Activated naive CD4-positive, alpha-beta T cell treated with anti-CD3 and anti-CD28 coated beads for 36 hours (primary cell): Measurements from ENCODE around the gene RACK1. TPM values are rescaled to one million over a fixed set of nuclear protein-coding genes. Genes with fewer than 3 reads are reported as not detected.
"Not testable (repeated sequence)": the region's sequence is repeated elsewhere in the genome, so short reads cannot be mapped to it uniquely, and the experiment has no call there.

Experiments
- CTCF ChIA-PET: fragments of 350-600 bp; sonication (Branson Sonifier 250); formaldehyde crosslinking; loops from one replicate; lab custom pipeline; 2021; ENCODE audit warnings: antibody characterized with exemption; lab: Charles Lee
- DNase-seq: peaks from one replicate; pipeline ENCODE4 v3.0.0-alpha.2; 2020
- H3K27ac Mint-ChIP-seq: one replicate; pipeline ENCODE4 v1.8.0; 2021; ENCODE audit warnings: mild to moderate bottlenecking, mixed read lengths
- H3K27me3 Mint-ChIP-seq: one replicate; pipeline ENCODE4 v1.8.0; 2021; ENCODE audit warnings: low read depth, mixed read lengths
- H3K36me3 Mint-ChIP-seq: one replicate; pipeline ENCODE4 v1.8.0; 2021; ENCODE audit warnings: low read depth, mixed read lengths
- H3K4me1 Mint-ChIP-seq: one replicate; pipeline ENCODE4 v1.8.0; 2021; ENCODE audit warnings: low read depth, mixed read lengths
- H3K4me3 Mint-ChIP-seq: one replicate; pipeline ENCODE4 v1.8.0; 2021; ENCODE audit warnings: mild to moderate bottlenecking, moderate library complexity, mixed read lengths
- H3K9me3 Mint-ChIP-seq: one replicate; pipeline ENCODE4 v1.8.0; 2021; ENCODE audit warnings: mixed read lengths
- intact Hi-C: fragments of 100-400 bp; cut with micrococcal nuclease; formaldehyde crosslinking; loops from one replicate; pipeline ENCODE4 v1.15.1; 2023
- total RNA-seq, 2 experiments: library from RNA; stranded (reverse); gene quantifications; one replicate each; pipeline ENCODE4 v1.2.3, GENCODE V29; 2021

RACK1 gene
- total RNA-seq, 2 experiments from 2014 or later, result 3,176 to 3,362 TPM

GRCh38 chr5:181271081-181271480, 27.4 kb upstream of the RACK1 start:
- peaks cover 2% of the 10 kb centered on the region for H3K4me1 Mint-ChIP-seq
- H3K36me3 Mint-ChIP-seq, result no peaks in the 10 kb centered on the region
- no peaks in the 10 kb centered on the region for H3K27me3 Mint-ChIP-seq
- CTCF ChIA-PET, result no interaction called here
- no peak overlapping the region for H3K27ac Mint-ChIP-seq
- DNase-seq, result no peak
- no peak overlapping the region for H3K4me3 Mint-ChIP-seq
- H3K9me3 Mint-ChIP-seq, result no peaks in the 10 kb centered on the region
- intact Hi-C loops, result no loop called here

- H3K27ac Mint-ChIP-seq, DNase-seq, H3K4me3 Mint-ChIP-seq, H3K4me1 Mint-ChIP-seq, H3K27me3 Mint-ChIP-seq, intact Hi-C loops, CTCF ChIA-PET, H3K36me3 Mint-ChIP-seq, H3K9me3 Mint-ChIP-seq: not testable (repeated sequence)
These were observed 24.2 kb upstream of the RACK1 start for GRCh38 chr5:181267907-181268306.

- intact Hi-C loops, DNase-seq, H3K36me3 Mint-ChIP-seq, H3K9me3 Mint-ChIP-seq, CTCF ChIA-PET, H3K27ac Mint-ChIP-seq, H3K4me1 Mint-ChIP-seq, H3K4me3 Mint-ChIP-seq, H3K27me3 Mint-ChIP-seq: not testable (repeated sequence)
These were observed 23.7 kb upstream of the RACK1 start for GRCh38 chr5:181267291-181267904.

- no peak overlapping the region for H3K27ac Mint-ChIP-seq
- no peak for DNase-seq
- CTCF ChIA-PET, result interaction anchor here (0.7 to 1.1 kb wide), 2 partner anchors 15 to 90 kb away, joined by 3 read pairs; no protein-coding TSS in a partner anchor
- no peaks in the 10 kb centered on the region for H3K27me3 Mint-ChIP-seq
- intact Hi-C loops, result no loop called here
- no peak overlapping the region for H3K4me3 Mint-ChIP-seq
- no peaks in the 10 kb centered on the region for H3K4me1 Mint-ChIP-seq
- no peaks in the 10 kb centered on the region for H3K9me3 Mint-ChIP-seq
- peaks cover 8% of the 10 kb centered on the region for H3K36me3 Mint-ChIP-seq
These were observed 21.5 kb upstream of the RACK1 start for GRCh38 chr5:181265092-181265671.

GRCh38 chr5:181263633-181264032, 19.9 kb upstream of the RACK1 start:
- H3K9me3 Mint-ChIP-seq, result no peaks in the 10 kb centered on the region
- H3K4me3 Mint-ChIP-seq, result no peak overlapping the region
- CTCF ChIA-PET, result no interaction called here
- intact Hi-C loops, result loop anchor here (5.0 kb wide), 1 partner anchor 401 kb away; the partner anchor contains the start of gene ZFP62
- DNase-seq, result no peak
- H3K36me3 Mint-ChIP-seq, result peaks cover 8% of the 10 kb centered on the region
- H3K27ac Mint-ChIP-seq, result peak overlapping the region; percentile 22
- H3K27me3 Mint-ChIP-seq, result no peaks in the 10 kb centered on the region
- H3K4me1 Mint-ChIP-seq, result peaks cover 11% of the 10 kb centered on the region

- H3K4me1 Mint-ChIP-seq, result peaks cover 28% of the 10 kb centered on the region
- peak overlapping the region; percentile 92 for H3K4me3 Mint-ChIP-seq
- H3K36me3 Mint-ChIP-seq, result peaks cover 18% of the 10 kb centered on the region
- CTCF ChIA-PET, result interaction anchor here (1.1 to 1.5 kb wide), 4 partner anchors 10 to 102 kb away, joined by 3 to 10 read pairs (median 4); no protein-coding TSS in a partner anchor
- no peaks in the 10 kb centered on the region for H3K9me3 Mint-ChIP-seq
- no peaks in the 10 kb centered on the region for H3K27me3 Mint-ChIP-seq
- intact Hi-C loops, result loop anchor here (1.0 to 5.0 kb wide), 4 partner anchors 17 to 399 kb away; partner anchors contain the start of genes TRIM41 and ZFP62
- peak overlapping the region; percentile 94 for H3K27ac Mint-ChIP-seq
- DNase-seq, result peak; percentile 65
These were observed 17.8 kb upstream of the RACK1 start for GRCh38 chr5:181261320-181262049.

- DNase-seq, result peak; percentile 91
- CTCF ChIA-PET, result interaction anchor here (1.3 to 1.4 kb wide), 3 partner anchors 9 to 76 kb away, joined by 3 to 10 read pairs (median 5); no protein-coding TSS in a partner anchor
- Mint-ChIP-seq H3K4me1 (peaks cover 35% of the 10 kb centered on the region), H3K4me3 (peak within 1 kb of the TSS; percentile 92), H3K36me3 (peaks cover 21% of the 10 kb centered on the region), H3K9me3 (no peaks in the 10 kb centered on the region), H3K27me3 (no peaks in the 10 kb centered on the region), H3K27ac (peak within 1 kb of the TSS; percentile 94)
- intact Hi-C loops, result loop anchor here (1.0 to 5.0 kb wide), 5 partner anchors 17 to 399 kb away; partner anchors contain the start of genes TRIM41 and ZFP62
These were observed 17.1 kb upstream of the RACK1 start, which contains the start of gene TRIM52 for GRCh38 chr5:181260720-181261319. TSS of gene TRIM52 (minus strand) at chr5:181261143. CDS start at chr5:181260813, 330 bp downstream.

- H3K36me3 Mint-ChIP-seq, result peaks cover 26% of the 10 kb centered on the region
- intact Hi-C loops, result loop anchor here (1.0 to 5.0 kb wide), 3 partner anchors 11 to 398 kb away; partner anchors contain the start of gene ZFP62
These were observed 16.4 kb upstream of the RACK1 start for GRCh38 chr5:181259974-181260719.

GRCh38 chr5:181259283-181259682, 15.6 kb upstream of the RACK1 start:
- H3K27me3 Mint-ChIP-seq, result no peaks in the 10 kb centered on the region
- H3K27ac Mint-ChIP-seq, result peak overlapping the region; percentile 94
- DNase-seq, result no peak
- peak overlapping the region; percentile 92 for H3K4me3 Mint-ChIP-seq
- peaks cover 29% of the 10 kb centered on the region for H3K36me3 Mint-ChIP-seq
- no peaks in the 10 kb centered on the region for H3K9me3 Mint-ChIP-seq
- CTCF ChIA-PET, result interaction anchor here (0.8 kb wide), 1 partner anchor 10 kb away, joined by 3 read pairs; no protein-coding TSS in a partner anchor
- intact Hi-C loops, result loop anchor here (1.0 kb wide), 1 partner anchor 10 kb away; no protein-coding TSS in a partner anchor
- peaks cover 48% of the 10 kb centered on the region for H3K4me1 Mint-ChIP-seq

More at GRCh38 chr5:181259974-181260719, 16.4 kb upstream of the RACK1 start:
- peak overlapping the region; percentile 94 for H3K27ac Mint-ChIP-seq
- peaks cover 42% of the 10 kb centered on the region for H3K4me1 Mint-ChIP-seq
- H3K9me3 Mint-ChIP-seq, result no peaks in the 10 kb centered on the region
- no peak for DNase-seq
- H3K4me3 Mint-ChIP-seq, result peak overlapping the region; percentile 92
- no peaks in the 10 kb centered on the region for H3K27me3 Mint-ChIP-seq
- CTCF ChIA-PET, result interaction anchor here (1.3 to 1.4 kb wide), 2 partner anchors 8 to 15 kb away, joined by 3 to 10 read pairs; no protein-coding TSS in a partner anchor

GRCh38 chr5:181258576-181258975, 14.9 kb upstream of the RACK1 start:
- CTCF ChIA-PET, result interaction anchor here (0.8 kb wide), 1 partner anchor 9 kb away, joined by 3 read pairs; no protein-coding TSS in a partner anchor
- peak overlapping the region; percentile 28 for H3K27ac Mint-ChIP-seq
- H3K36me3 Mint-ChIP-seq, result peaks cover 28% of the 10 kb centered on the region
- peak overlapping the region; percentile 92 for H3K4me3 Mint-ChIP-seq
- intact Hi-C loops, result no loop called here
- H3K27me3 Mint-ChIP-seq, result no peaks in the 10 kb centered on the region
- H3K4me1 Mint-ChIP-seq, result peaks cover 50% of the 10 kb centered on the region
- DNase-seq, result no peak
- H3K9me3 Mint-ChIP-seq, result no peaks in the 10 kb centered on the region
